HCT116 (cell line): ENCODE measurements around the gene NOP53. TPM values are rescaled to one million over a fixed set of nuclear protein-coding genes. Genes with fewer than 3 reads are reported as not detected.
"Not testable (repeated sequence)": the region's sequence is repeated elsewhere in the genome, so short reads cannot be mapped to it uniquely, and the experiment has no call there.

Experiments used
- ATAC-seq: fragments of 200-7000 bp; cut with Tn5 transposase; 2 replicates; pipeline ENCODE4 v1.9.1; 2020; ENCODE audit warnings: mild to moderate bottlenecking, moderate library complexity
- BruUV-seq: library from RNA; stranded (reverse); fragments of 400-500 nt; replicated peaks from 2 replicates; lab custom pipeline; 2021; lab: Mats Ljungman, UMichigan
- CTCF ChIA-PET: fragments of 300-600 bp; sonication (Branson Sonifier 250); formaldehyde crosslinking; loops from one replicate; lab custom pipeline; 2021; ENCODE audit warnings: antibody characterized with exemption; lab: Charles Lee
- POLR2A ChIA-PET: fragments of 300-600, 350-600 bp; sonication (Branson Sonifier 250); formaldehyde crosslinking; loops from one replicate; lab custom pipeline; 2021; ENCODE audit warnings: antibody characterized with exemption; lab: Charles Lee
- RAD21 ChIA-PET, 2 experiments: fragments of 300-600 bp; sonication (Branson Sonifier 250); formaldehyde crosslinking; loops; one replicate each; lab custom pipeline; 2023; ENCODE audit warnings: low total read pairs in 2 of 2; ENCODE audit not compliant: uncharacterized antibody in 2 of 2, unreplicated experiment in 2 of 2, low non-redundant PET in 1 of 2; lab: Charles Lee
- DNase-seq: peaks from one replicate; pipeline ENCODE4 v3.0.0-alpha.2; 2010; ENCODE audit warnings: low read depth, low spot score
- H2AFZ ChIP-seq: fragments of 200-600 bp; shearing (Covaris generic), sonication (generic); 2 replicates; pipeline ENCODE4 v1.6.1; 2017; ENCODE audit warnings: low read depth, mixed run types, mixed read lengths, antibody characterized with exemption, low read length; ENCODE audit not compliant: poor library complexity, severe bottlenecking
- H3K27ac ChIP-seq: 2 replicates; pipeline ENCODE4 v1.5.1; 2012; ENCODE audit warnings: low read depth, low read length
- H3K27me3 ChIP-seq: fragments of 200-600 bp; sonication (generic); 2 replicates; pipeline ENCODE4 v1.6.1; 2016; ENCODE audit warnings: mixed run types, low read length, mixed read lengths; ENCODE audit not compliant: insufficient read depth
- H3K36me3 ChIP-seq, 2 experiments: fragments of 200-500 bp in 1 of 2; fragments of 200-600 bp in 1 of 2; sonication (Bioruptor generic) in 1 of 2; sonication (generic) in 1 of 2; 2 replicates each; pipeline versions ENCODE4 v1.5.1 to v1.6.1; 2014 to 2016; ENCODE audit warnings: low read length in 2 of 2, inconsistent platforms in 1 of 2, mixed read lengths in 1 of 2, mixed run types in 1 of 2; ENCODE audit not compliant: insufficient read depth in 2 of 2, control insufficient read depth in 1 of 2
- H3K4me1 ChIP-seq, 2 experiments: fragments of 200-600 bp in 1 of 2; sonication (generic) in 1 of 2; 2 replicates each; pipeline versions ENCODE4 v1.5.1 to v1.6.1; 2012 to 2017; ENCODE audit warnings: low read length in 2 of 2, inconsistent platforms in 1 of 2, mild to moderate bottlenecking in 1 of 2, mixed read lengths in 1 of 2, mixed run types in 1 of 2, moderate library complexity in 1 of 2; ENCODE audit not compliant: insufficient read depth in 2 of 2, control insufficient read depth in 1 of 2
- H3K4me2 ChIP-seq: fragments of 200-600 bp; sonication (generic); 2 replicates; pipeline ENCODE4 v1.6.1; 2017; ENCODE audit warnings: mixed run types, low read length, mixed read lengths
- H3K4me3 ChIP-seq, 2 experiments: fragments of 200-600 bp in 1 of 2; sonication (generic) in 1 of 2; replicated peaks in 1 of 2; 2 replicates each; pipeline ENCODE4 v1.5.1; 2011 to 2016; ENCODE audit warnings: low read length in 2 of 2, control low read depth in 1 of 2, low read depth in 1 of 2, mild to moderate bottlenecking in 1 of 2, mixed read lengths in 1 of 2, mixed run types in 1 of 2
- H3K79me2 ChIP-seq: fragments of 200-600 bp; sonication (generic); 2 replicates; pipeline ENCODE4 v1.6.1; 2017; ENCODE audit warnings: mild to moderate bottlenecking, mixed run types, low read length, moderate library complexity, mixed read lengths; ENCODE audit not compliant: insufficient read depth
- H3K9ac ChIP-seq: fragments of 200-600 bp; sonication (generic); 2 replicates; pipeline ENCODE4 v1.6.1; 2016; ENCODE audit warnings: low read length, mixed read lengths
- H3K9me2 ChIP-seq: fragments of 200-600 bp; sonication (generic), shearing (Covaris generic); 2 replicates; pipeline ENCODE4 v1.6.1; 2017; ENCODE audit warnings: mixed run types, mild to moderate bottlenecking, moderate library complexity; ENCODE audit not compliant: insufficient read depth
- H3K9me3 ChIP-seq, 2 experiments: fragments of 200-500 bp in 1 of 2; fragments of 200-600 bp in 1 of 2; sonication (Bioruptor generic) in 1 of 2; sonication (generic) in 1 of 2; 2 replicates each; pipeline ENCODE4 v1.6.1; 2014 to 2017; ENCODE audit warnings: low read length in 2 of 2, mixed read lengths in 2 of 2, inconsistent platforms in 1 of 2, low read depth in 1 of 2, mild to moderate bottlenecking in 1 of 2, mixed run types in 1 of 2, moderate library complexity in 1 of 2; ENCODE audit not compliant: control insufficient read depth in 1 of 2, insufficient read depth in 1 of 2
- H4K20me1 ChIP-seq: fragments of 200-600 bp; sonication (generic), shearing (Covaris generic); 2 replicates; pipeline ENCODE4 v1.6.1; 2017; ENCODE audit warnings: mixed run types, mild to moderate bottlenecking, moderate library complexity; ENCODE audit not compliant: insufficient read depth
- CBX3 ChIP-seq: IDR thresholded peaks from 2 replicates; pipeline ENCODE4 v1.6.1; 2012; ENCODE audit warnings: low read depth
- CEBPB ChIP-seq: IDR thresholded peaks from 2 replicates; pipeline ENCODE4 v1.6.1; 2012; ENCODE audit warnings: low read depth
- SIN3A ChIP-seq: IDR thresholded peaks from 2 replicates; pipeline ENCODE4 v1.6.1; 2012; ENCODE audit warnings: low read depth
- SP1 ChIP-seq: IDR thresholded peaks from 2 replicates; pipeline ENCODE4 v1.6.1; 2012; ENCODE audit warnings: low read depth
- intact Hi-C: fragments of 100-400 bp; cut with micrococcal nuclease; formaldehyde crosslinking; loops from 2 replicates; pipeline ENCODE4 v1.10.0; 2022
- total RNA-seq: library from RNA; stranded (reverse); gene quantifications from one replicate; pipeline ENCODE4 v1.2.1, GENCODE V29; 2021; ENCODE audit not compliant: unreplicated experiment
- TF ChIP-seq, protein P1 (sequence below), 3 experiments: fragments of 200-600 bp in 1 of 3; sonication (generic) in 1 of 3; IDR thresholded peaks in 2 of 3; conservative IDR thresholded peaks in 1 of 3; 2 replicates each; pipeline ENCODE4 v1.5.1; 2012 to 2017; ENCODE audit warnings: low read depth in 2 of 3, low read length in 2 of 3, antibody characterized with exemption in 1 of 3, borderline replicate concordance in 1 of 3, control low read depth in 1 of 3, mild to moderate bottlenecking in 1 of 3, mixed read lengths in 1 of 3, mixed run types in 1 of 3, moderate library complexity in 1 of 3; ENCODE audit not compliant: insufficient read depth in 1 of 3

Gene NOP53
- total RNA-seq, 1 experiment from 2014 or later: 322 TPM

DNA sequence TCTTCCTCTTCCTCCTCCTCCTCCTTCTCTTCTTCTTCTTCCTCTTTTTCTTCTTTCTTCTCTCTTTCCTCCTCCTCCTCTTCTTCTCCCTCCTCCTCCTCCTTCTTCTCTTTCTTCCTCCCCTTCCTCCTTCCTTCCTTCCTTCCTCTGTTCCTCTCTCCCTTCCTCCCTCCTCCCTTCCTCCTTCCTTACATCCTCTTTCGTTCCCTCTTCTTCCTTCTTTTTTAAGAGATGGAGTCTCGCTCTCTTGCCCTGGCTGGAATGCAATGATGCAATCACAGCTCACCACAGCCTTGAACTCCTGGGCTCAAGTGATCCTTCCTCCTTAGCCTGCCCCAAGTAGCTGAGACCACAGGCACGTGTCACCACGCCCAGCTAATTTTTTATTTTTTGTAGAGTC is 18.9 kb upstream of the NOP53 start (continued):
- TF ChIP-seq SIN3A (no peak), SP1 (peak; percentile 54; the same call in 1 of the 2 replicates), CBX3 (peak; percentile 66; the same call in 1 of the 2 replicates), CEBPB (peak; percentile 93)
- TF ChIP-seq, protein P1, sequence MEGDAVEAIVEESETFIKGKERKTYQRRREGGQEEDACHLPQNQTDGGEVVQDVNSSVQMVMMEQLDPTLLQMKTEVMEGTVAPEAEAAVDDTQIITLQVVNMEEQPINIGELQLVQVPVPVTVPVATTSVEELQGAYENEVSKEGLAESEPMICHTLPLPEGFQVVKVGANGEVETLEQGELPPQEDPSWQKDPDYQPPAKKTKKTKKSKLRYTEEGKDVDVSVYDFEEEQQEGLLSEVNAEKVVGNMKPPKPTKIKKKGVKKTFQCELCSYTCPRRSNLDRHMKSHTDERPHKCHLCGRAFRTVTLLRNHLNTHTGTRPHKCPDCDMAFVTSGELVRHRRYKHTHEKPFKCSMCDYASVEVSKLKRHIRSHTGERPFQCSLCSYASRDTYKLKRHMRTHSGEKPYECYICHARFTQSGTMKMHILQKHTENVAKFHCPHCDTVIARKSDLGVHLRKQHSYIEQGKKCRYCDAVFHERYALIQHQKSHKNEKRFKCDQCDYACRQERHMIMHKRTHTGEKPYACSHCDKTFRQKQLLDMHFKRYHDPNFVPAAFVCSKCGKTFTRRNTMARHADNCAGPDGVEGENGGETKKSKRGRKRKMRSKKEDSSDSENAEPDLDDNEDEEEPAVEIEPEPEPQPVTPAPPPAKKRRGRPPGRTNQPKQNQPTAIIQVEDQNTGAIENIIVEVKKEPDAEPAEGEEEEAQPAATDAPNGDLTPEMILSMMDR (IDR thresholded peaks at IDR 0.05 in 2 of 3, conservative IDR thresholded peaks at IDR 0.05 in 1 of 3; ENCODE audit: borderline replicate concordance in 1 of 3, insufficient read depth in 1 of 3, low read depth in 2 of 3, low read length in 2 of 3): no peak

DNA sequence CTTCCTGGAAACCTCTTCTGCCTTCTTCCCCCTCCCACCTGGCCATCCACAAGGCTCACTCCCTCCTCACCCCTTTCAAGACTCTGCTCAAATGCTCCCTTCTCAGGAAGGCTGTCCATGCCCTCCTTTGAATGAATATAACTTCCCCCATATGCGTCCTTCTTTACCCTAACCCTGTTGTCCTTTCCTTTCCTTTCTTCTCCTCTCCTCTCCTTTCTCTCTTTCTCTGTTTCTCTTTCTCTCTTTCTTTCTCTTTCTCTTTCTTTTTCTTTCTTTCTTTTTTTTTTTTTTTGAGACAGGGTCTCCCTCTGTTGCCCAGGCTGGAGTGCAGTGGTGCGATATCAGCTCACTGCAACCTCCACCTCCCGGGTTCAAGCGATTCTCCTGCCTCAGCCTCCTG is 17.1 kb upstream of the NOP53 start:
- H4K20me1 ChIP-seq, H3K9me2 ChIP-seq, H2AFZ ChIP-seq, BruUV-seq, RAD21 ChIA-PET, H3K9me3 ChIP-seq, H3K4me3 ChIP-seq, H3K27me3 ChIP-seq, DNase-seq, ATAC-seq, H3K79me2 ChIP-seq: not testable (repeated sequence)
- peak overlapping the region; percentile 39 for H3K9ac ChIP-seq
- intact Hi-C loops: loop anchor here (2.0 kb wide), 1 partner anchor 15 kb away; no protein-coding TSS in a partner anchor
- H3K27ac ChIP-seq: peak overlapping the region; percentile 98
- peaks cover 38 to 70% of the 10 kb centered on the region in 2 experiments for H3K4me1 ChIP-seq
- POLR2A ChIA-PET: interaction anchor here (1.4 kb wide), 1 partner anchor 12 kb away, joined by 4 read pairs; no protein-coding TSS in a partner anchor
- CTCF ChIA-PET: interaction anchor here (0.9 to 9.2 kb wide), 4 partner anchors 15 to 291 kb away, joined by 3 to 62 read pairs (median 6); partner anchors contain the start of gene EHD2
- H3K36me3 ChIP-seq: peaks cover 2 to 18% of the 10 kb centered on the region in 2 experiments; a peak in 3 of 4 replicates
- H3K4me2 ChIP-seq: peak overlapping the region; percentile 88
